HG03439 (cell line): Measurements from ENCODE around the gene VRTN.

Source experiments
- ATAC-seq: cut with Tn5 transposase; IDR thresholded peaks from one replicate; pipeline ENCODE4 v1.9.1; 2021; ENCODE audit warnings: mild to moderate bottlenecking, moderate library complexity; ENCODE audit not compliant: unreplicated experiment

VRTN gene

GRCh38 chr14:74392616-74393570 lies 44.6 kb downstream of the VRTN start:
- ATAC-seq, result no peak

- ATAC-seq, result no peak
Measured at GRCh38 chr14:74394549-74394948, 46.3 kb downstream of the VRTN start.

GRCh38 chr14:74395094-74395493 lies 46.8 kb downstream of the VRTN start:
- no peak for ATAC-seq

GRCh38 chr14:74400031-74400685 lies 51.9 kb downstream of the VRTN start:
- no peak for ATAC-seq

GRCh38 chr14:74400919-74401503 lies 52.7 kb downstream of the VRTN start:
- ATAC-seq, result no peak

GRCh38 chr14:74401504-74402241 lies 53.4 kb downstream of the VRTN start:
- ATAC-seq, result no peak

GRCh38 chr14:74402401-74403251 lies 54.4 kb downstream of the VRTN start:
- no peak for ATAC-seq

GRCh38 chr14:74403619-74404417 lies 55.5 kb downstream of the VRTN start:
- no peak for ATAC-seq

GRCh38 chr14:74404435-74404834 lies 56.2 kb downstream of the VRTN start:
- no peak for ATAC-seq

GRCh38 chr14:74405663-74406062 lies 57.4 kb downstream of the VRTN start:
- ATAC-seq, result no peak

GRCh38 chr14:74407021-74407800 lies 58.9 kb downstream of the VRTN start:
- ATAC-seq, result no peak

- no peak for ATAC-seq
Measured at GRCh38 chr14:74407801-74408154, 59.5 kb downstream of the VRTN start.

GRCh38 chr14:74408870-74409269 lies 60.6 kb downstream of the VRTN start:
- no peak for ATAC-seq

- ATAC-seq, result no peak
Measured at GRCh38 chr14:74409441-74409840, 61.2 kb downstream of the VRTN start.
